ENCODE data around the gene UBQLN2.
"Not testable (repeated sequence)": the region's sequence is repeated elsewhere in the genome, so short reads cannot be mapped to it uniquely, and the experiment has no call there.

UBQLN2 gene

GRCh38 chrX:56563231-56564161 lies at the start of gene UBQLN2:
UBQLN2 (plus strand) TSS chrX:56563627; CDS start chrX:56563874, 247 bp downstream.
- DNase-seq: peak; percentile 85

- DNase-seq: no peak
These were observed 43.8 kb upstream of the UBQLN2 start for GRCh38 chrX:56519642-56520041.

GRCh38 chrX:56529482-56530007 lies 33.9 kb upstream of the UBQLN2 start:
- DNase-seq: not testable (repeated sequence)

- DNase-seq: no peak
These were observed 33.4 kb upstream of the UBQLN2 start for GRCh38 chrX:56530011-56530410.

GRCh38 chrX:56550667-56551066 lies 12.8 kb upstream of the UBQLN2 start:
- DNase-seq: no peak

GRCh38 chrX:56554870-56555269 lies 8.6 kb upstream of the UBQLN2 start:
- DNase-seq: no peak

- no peak for DNase-seq
These were observed 6.0 kb upstream of the UBQLN2 start for GRCh38 chrX:56557376-56557929.

- DNase-seq: peak; percentile 70
These were observed 898 bp downstream of the UBQLN2 start for GRCh38 chrX:56564164-56564885.

GRCh38 chrX:56564921-56565840 lies 1.8 kb downstream of the UBQLN2 start:
- peak; percentile 54 for DNase-seq

- DNase-seq: no peak
These were observed 6.1 kb downstream of the UBQLN2 start for GRCh38 chrX:56569378-56570057.

- DNase-seq: no peak
These were observed 9.5 kb downstream of the UBQLN2 start for GRCh38 chrX:56572975-56573374.

GRCh38 chrX:56574861-56575260 lies 11.4 kb downstream of the UBQLN2 start:
- no peak for DNase-seq

- no peak for DNase-seq
These were observed 13.3 kb downstream of the UBQLN2 start for GRCh38 chrX:56576721-56577120.

GRCh38 chrX:56588397-56589188 lies 25.2 kb downstream of the UBQLN2 start:
- DNase-seq: no peak

- not testable (repeated sequence) for DNase-seq
These were observed 28.4 kb downstream of the UBQLN2 start for GRCh38 chrX:56591830-56592229.

GRCh38 chrX:56600141-56600540 lies 36.7 kb downstream of the UBQLN2 start:
- DNase-seq: no peak

GRCh38 chrX:56600987-56601386 lies 37.6 kb downstream of the UBQLN2 start:
- DNase-seq: no peak

- DNase-seq: no peak
These were observed 51.9 kb downstream of the UBQLN2 start for GRCh38 chrX:56615282-56615681.

Measured in activated CD8-positive, alpha-beta memory T cell treated with anti-CD3 and anti-CD28 coated beads, Interleukin-2, amount 50 U/mL, for 48 hours (primary cell).